Hippocampal formation (tissue), 2 donors: ENCODE measurements around the gene RPS29.

Source experiments
- DNase-seq, 2 donors: peaks; one replicate each; lab custom pipeline; 2025; lab: John Stamatoyannopoulos, UW

Gene RPS29

GRCh38 chr14:49551569-49551968 is 34.6 kb downstream of the RPS29 start:
- DNase-seq, result no peak

GRCh38 chr14:49550286-49551184 is 35.6 kb downstream of the RPS29 start:
- peak in 1 of 2 donors; percentile 15 for DNase-seq

DNA sequence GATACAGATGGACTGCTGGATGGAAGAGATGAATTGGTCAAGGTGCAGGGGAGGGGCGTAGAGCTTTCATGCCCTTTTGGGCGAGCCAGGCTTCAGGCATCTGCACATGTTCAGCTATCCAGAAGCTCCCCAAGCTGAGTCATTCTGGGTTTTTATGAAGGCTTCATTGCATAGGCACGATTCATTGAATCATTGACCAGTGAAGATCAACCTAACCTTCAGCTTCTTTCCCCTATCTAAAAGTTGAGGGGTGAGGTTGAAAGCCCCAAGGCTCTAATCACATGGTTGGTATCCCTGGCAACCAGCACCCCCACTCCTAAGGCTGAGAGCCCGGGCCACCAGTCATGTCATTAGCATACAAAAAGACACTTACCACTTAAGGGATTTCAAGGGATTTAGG is 36.3 kb downstream of the RPS29 start:
- no peak for DNase-seq

DNA sequence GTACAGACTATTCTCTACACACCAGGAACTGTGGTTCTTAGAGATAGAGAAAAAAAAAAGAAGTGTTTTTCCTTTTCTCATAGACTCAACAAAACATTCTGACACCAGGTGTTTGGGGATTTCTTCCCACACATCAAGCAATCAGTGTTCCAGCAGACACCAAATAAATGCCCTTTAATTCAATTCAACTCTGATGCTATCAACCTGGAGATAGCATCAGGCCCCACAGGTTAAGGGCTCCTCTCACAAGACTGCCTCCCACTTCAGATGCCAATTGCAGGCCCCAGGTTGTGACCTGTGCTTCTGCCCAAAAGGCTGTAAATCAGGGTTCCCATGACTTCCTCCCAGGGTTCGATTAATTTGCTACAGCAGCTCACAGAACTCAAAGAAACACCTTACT is 36.7 kb downstream of the RPS29 start:
- no peak for DNase-seq

- no peak for DNase-seq
Measured at GRCh38 chr14:49546766-49547165, 39.4 kb downstream of the RPS29 start.

GRCh38 chr14:49545716-49546115 is 40.5 kb downstream of the RPS29 start:
- DNase-seq, result no peak

- DNase-seq, result no peak
Measured at GRCh38 chr14:49545071-49545470, 41.1 kb downstream of the RPS29 start.

DNA sequence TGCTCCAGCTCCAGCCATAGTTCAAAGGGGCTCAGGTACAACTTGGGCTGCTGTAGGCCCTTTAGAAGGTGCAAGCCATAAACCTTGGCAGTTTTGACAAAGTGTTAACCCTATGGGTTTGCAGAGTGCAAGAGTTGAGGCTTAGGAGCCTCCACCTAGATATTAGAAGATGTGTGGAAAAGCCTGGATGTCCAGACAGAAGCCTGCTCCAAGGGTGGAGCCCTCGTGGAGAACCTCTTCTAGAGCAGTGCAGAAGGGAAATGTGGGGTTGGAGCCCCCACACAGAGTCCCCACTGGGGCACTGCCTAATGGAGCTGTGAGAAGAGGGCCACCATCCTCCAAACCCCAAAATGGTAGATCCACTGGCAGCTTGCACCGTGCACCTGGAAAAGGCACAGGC is 45.1 kb downstream of the RPS29 start:
- DNase-seq, result no peak

GRCh38 chr14:49538852-49539251 is 47.3 kb downstream of the RPS29 start:
- DNase-seq, result no peak
